ENCODE results near the gene NFATC3.

Gene NFATC3

GRCh38 chr16:68190736-68191510 is 105.8 kb downstream of the NFATC3 start:
- peak; percentile 84 for DNase-seq

DNA sequence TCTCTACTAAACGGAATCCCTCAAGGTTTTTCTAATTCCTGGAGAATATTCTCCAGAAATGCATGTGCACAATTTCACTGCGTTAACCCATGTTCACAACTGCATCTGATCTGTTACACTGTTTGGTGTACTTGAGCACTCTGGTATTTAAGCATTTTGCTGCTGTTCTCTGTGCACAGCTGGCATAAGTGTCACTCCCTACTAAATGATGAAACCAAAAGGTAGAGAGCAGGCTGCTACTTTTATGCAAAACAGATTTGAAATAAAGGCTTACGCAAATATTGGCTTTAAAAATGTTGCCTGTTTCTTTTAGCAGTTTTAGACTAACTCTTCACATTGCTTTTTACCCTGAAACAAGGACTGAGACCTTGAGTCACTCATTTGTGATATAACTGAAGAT is 109.1 kb downstream of the NFATC3 start:
- no peak for DNase-seq

GRCh38 chr16:68197250-68197649 is 112.1 kb downstream of the NFATC3 start:
- DNase-seq: no peak

GRCh38 chr16:68200088-68200783 is 115.1 kb downstream of the NFATC3 start:
- peak; percentile 24 for DNase-seq

- DNase-seq: no peak
Measured at GRCh38 chr16:68202091-68202519, 116.9 kb downstream of the NFATC3 start.

GRCh38 chr16:68206245-68206644 is 121.1 kb downstream of the NFATC3 start:
- DNase-seq: no peak

DNA sequence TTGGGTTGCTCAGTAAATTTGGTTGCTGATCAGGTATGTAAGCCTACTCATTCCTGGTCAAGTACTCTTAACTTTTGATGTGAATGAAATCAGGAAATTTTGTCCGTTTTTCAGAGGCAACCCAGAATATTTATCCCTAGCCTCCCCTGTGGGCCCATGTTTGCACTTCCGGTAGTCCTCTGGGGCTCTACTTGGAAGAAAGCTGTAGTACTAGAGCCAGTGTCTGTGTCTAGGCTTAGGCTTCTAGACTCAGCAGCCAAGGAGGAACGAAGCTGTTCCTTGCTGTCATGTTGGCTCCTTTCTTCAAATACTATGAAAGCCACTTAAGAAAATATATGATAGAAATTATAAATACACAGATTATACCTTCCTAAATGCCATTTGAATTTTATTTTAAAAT is 129.6 kb downstream of the NFATC3 start:
- no peak for DNase-seq

DNA sequence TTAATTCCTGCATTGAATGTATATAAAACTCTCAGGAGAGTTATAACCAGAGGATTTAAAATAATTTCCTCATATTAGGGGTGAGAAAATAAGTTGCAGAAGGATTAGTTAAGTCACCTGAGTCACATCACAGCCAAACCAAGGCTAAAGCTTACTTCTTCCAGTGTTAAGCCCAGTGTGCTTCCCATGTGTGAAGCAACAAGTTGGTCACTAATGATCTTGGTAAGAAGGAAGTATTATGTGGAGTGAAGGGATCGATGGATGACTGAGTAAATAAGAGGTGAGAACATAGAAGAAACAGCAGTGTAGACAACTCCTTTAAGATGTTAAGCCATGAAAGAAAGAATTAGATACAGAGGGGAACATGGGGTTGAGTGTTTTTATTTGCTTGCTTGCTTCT is 130.1 kb downstream of the NFATC3 start:
- DNase-seq: no peak

DNA sequence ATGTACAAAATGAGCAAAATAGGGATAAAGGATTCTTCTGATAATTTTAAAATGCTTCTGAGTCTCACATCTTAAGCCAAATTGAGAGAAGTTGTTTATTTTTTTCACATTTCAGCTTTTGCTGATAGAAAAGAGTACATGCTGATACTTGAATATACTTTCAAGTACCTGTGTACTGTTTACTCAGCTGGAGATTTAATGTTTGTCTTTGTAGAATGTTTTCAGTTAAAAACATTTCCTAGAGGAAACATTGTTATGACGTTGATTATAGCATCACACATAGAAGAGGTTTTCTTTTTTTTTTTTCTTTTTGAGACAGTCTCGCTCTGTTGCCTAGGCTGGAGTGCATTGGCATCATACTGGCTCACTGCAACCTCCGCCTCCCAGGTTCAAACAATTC is 131.1 kb downstream of the NFATC3 start:
- DNase-seq: no peak

- DNase-seq: peak; percentile 64
Measured at GRCh38 chr16:68217506-68217905, 132.3 kb downstream of the NFATC3 start.

- DNase-seq: no peak
Measured at GRCh38 chr16:68219725-68220351, 134.7 kb downstream of the NFATC3 start.

GRCh38 chr16:68223072-68223471 is 137.9 kb downstream of the NFATC3 start:
- no peak for DNase-seq

DNA sequence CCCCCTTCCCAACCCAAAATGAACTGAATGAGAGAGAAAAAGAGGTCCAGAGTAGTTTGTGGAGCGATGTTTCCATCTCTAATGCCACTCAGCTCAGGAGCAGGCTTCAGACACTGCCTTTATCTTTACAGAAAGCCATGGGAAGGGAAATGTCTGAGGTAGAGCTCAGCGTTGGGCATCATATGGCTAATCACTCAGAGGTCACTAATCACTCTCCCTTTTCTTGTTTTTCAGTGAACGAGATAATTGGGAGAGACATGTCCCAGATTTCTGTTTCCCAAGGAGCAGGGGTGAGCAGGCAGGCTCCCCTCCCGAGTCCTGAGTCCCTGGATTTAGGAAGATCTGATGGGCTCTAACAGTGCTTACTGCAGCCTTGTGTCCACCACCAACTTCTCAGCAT is 140.9 kb downstream of the NFATC3 start:
- no peak for DNase-seq

DNA sequence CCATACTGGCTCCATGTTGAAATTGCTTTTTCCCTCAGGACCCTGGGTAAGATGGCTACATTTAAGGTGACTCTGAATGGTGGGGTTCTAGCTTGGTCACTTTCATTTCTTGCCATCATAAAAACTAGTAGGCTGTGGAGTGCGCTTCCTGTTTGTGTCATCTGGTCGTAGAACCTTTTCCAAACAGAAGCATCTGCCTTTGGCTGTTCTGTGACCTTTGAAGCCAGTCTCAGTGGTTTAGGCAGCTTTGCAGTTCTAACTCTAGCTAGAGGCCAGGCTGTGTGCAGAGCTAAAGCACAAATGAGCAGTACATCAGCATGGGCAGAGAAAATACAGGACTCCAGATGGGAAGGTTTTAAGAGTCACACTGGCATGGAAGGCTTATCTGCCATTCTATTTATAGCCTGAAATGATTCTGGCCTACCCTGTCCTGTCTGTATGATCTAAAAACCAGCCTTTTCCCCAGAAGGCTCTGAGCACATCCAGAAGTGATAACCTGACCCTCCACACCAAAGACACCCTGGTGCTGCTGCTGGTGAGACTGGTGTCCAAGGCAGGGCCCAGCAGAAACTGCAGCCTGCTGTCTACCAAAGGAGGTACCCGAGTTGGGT is 142.1 kb downstream of the NFATC3 start:
- DNase-seq: peak; percentile 32

GRCh38 chr16:68227850-68228553 is 142.8 kb downstream of the NFATC3 start:
- DNase-seq: peak; percentile 36

- DNase-seq: no peak
Measured at GRCh38 chr16:68228652-68229051, 143.5 kb downstream of the NFATC3 start.

GRCh38 chr16:68229431-68230175 is 144.4 kb downstream of the NFATC3 start:
- DNase-seq: peak; percentile 31

GRCh38 chr16:68230176-68230571 is 145.0 kb downstream of the NFATC3 start:
- no peak for DNase-seq

DNA sequence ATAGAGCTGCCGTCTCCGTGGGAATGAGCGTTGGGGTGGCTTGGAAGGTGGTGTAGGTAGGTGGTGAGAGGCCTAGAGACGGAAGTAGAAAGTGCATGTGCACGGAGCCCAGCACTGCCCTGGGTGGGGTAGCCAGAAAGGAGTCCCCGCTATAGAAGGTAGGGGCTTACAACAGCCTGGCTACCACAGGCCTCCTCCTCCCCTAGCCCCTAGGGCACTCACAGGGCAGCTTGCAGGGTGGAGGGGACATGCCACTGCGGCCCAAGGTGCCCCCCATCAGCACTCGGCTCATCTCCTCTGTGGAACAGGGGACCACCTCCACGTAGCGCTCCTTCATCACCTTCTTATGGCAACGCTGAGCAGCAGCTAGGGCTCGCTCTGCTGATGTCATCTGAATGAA is 145.8 kb downstream of the NFATC3 start:
- DNase-seq: no peak

DNA sequence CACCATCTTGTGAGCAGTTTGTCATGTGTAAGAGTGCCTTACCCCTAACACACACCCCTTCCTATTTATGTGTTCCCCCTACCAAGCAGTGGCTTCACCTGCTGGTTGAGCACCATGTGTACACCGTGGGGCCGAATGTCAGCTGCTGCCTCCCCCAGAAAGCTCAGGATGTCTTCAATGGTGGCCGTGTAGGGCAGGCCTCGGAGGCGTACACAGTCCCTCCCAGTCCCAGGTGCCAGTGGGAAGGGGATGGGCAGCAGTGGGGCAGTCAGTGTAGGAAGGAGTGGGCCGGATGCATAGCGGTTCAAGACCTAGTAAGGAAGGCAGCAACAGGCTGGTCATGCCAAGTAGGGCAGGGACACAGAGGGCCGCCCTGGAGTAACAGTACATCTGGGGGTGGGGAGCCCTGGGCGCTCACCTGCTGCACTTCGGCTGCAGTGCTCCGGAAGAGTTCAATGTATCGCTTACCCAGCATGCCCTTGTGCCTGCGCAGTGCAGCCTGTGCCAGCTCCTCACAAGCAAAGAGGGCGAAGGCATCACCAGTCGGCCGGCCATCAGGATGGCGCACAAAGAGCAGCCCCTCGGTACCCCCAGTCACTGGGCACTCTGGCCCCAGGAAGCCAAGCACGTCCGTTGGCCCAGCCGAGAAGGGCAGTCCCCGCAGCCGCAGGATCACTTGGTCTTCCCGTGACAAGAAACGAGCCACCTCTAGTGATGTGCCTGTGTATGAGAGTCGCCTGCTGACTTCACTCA is 146.4 kb downstream of the NFATC3 start:
- no peak for DNase-seq

- DNase-seq: no peak
Measured at GRCh38 chr16:68232335-68232734, 147.2 kb downstream of the NFATC3 start.
